ENCODE results near the gene MID2.

DNA sequence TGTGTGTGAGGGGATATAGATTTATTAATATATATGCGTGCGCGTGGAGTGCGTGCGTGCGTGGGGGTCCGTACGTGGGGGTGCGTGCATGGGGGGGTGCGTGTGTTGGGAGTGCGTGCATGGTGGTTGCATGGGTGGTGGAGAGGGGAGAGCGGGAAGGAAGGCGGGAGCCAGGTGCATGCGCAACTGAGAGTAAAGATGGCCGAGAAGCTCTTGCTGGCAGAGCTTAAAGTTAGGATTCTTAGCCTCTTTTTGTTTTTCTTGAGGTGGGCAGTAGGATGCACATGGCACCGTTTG is 110.7 kb downstream of the MID2 start:
- TF ChIP-seq, protein P1, sequence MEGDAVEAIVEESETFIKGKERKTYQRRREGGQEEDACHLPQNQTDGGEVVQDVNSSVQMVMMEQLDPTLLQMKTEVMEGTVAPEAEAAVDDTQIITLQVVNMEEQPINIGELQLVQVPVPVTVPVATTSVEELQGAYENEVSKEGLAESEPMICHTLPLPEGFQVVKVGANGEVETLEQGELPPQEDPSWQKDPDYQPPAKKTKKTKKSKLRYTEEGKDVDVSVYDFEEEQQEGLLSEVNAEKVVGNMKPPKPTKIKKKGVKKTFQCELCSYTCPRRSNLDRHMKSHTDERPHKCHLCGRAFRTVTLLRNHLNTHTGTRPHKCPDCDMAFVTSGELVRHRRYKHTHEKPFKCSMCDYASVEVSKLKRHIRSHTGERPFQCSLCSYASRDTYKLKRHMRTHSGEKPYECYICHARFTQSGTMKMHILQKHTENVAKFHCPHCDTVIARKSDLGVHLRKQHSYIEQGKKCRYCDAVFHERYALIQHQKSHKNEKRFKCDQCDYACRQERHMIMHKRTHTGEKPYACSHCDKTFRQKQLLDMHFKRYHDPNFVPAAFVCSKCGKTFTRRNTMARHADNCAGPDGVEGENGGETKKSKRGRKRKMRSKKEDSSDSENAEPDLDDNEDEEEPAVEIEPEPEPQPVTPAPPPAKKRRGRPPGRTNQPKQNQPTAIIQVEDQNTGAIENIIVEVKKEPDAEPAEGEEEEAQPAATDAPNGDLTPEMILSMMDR (conservative IDR thresholded peaks at IDR 0.05; ENCODE audit: low read length), result no peak
- no peak for TF ChIP-seq EZH2phosphoT487 (IDR thresholded peaks at IDR 0.05; ENCODE audit: borderline replicate concordance)
